HG02943 (cell line): Measurements from ENCODE around the gene ABHD1.

ENCODE experiments used
- ATAC-seq: cut with Tn5 transposase; IDR thresholded peaks from one replicate; pipeline ENCODE4 v1.9.1; 2021; ENCODE audit warnings: mild to moderate bottlenecking, low read depth, moderate library complexity; ENCODE audit not compliant: unreplicated experiment

ABHD1 gene

GRCh38 chr2:27134781-27135477 lies 11.3 kb downstream of the ABHD1 start:
- no peak for ATAC-seq

GRCh38 chr2:27135478-27135955 lies 11.9 kb downstream of the ABHD1 start:
- ATAC-seq, result no peak

GRCh38 chr2:27136751-27137150 lies 13.1 kb downstream of the ABHD1 start:
- ATAC-seq, result no peak

- no peak for ATAC-seq
Measured at GRCh38 chr2:27137322-27137935, 13.8 kb downstream of the ABHD1 start.

- no peak for ATAC-seq
Measured at GRCh38 chr2:27138111-27138510, 14.5 kb downstream of the ABHD1 start.

GRCh38 chr2:27139310-27139709 lies 15.7 kb downstream of the ABHD1 start, which contains the start of gene PRR30:
Gene PRR30 (minus strand): TSS chr2:27139410. CDS start chr2:27138329, 1,081 bp downstream.
- no peak for ATAC-seq

- ATAC-seq, result no peak
Measured at GRCh38 chr2:27143285-27143684, 19.7 kb downstream of the ABHD1 start.

- no peak for ATAC-seq
Measured at GRCh38 chr2:27145682-27146081, 22.1 kb downstream of the ABHD1 start.

- ATAC-seq, result no peak
Measured at GRCh38 chr2:27147935-27148334, 24.3 kb downstream of the ABHD1 start.

GRCh38 chr2:27148801-27149439 lies 25.3 kb downstream of the ABHD1 start, which contains the start of gene TCF23:
Gene TCF23 (plus strand): TSS chr2:27149004. CDS start chr2:27149134, 130 bp downstream.
- no peak for ATAC-seq

GRCh38 chr2:27149570-27150405 lies 26.2 kb downstream of the ABHD1 start:
- no peak for ATAC-seq

GRCh38 chr2:27150639-27151230 lies 27.1 kb downstream of the ABHD1 start:
- no peak for ATAC-seq

GRCh38 chr2:27152102-27152795 lies 28.6 kb downstream of the ABHD1 start:
- ATAC-seq, result no peak

GRCh38 chr2:27152796-27153464 lies 29.3 kb downstream of the ABHD1 start:
- no peak for ATAC-seq

- ATAC-seq, result no peak
Measured at GRCh38 chr2:27154488-27154887, 30.9 kb downstream of the ABHD1 start.

GRCh38 chr2:27155069-27155520 lies 31.5 kb downstream of the ABHD1 start:
- ATAC-seq, result no peak

GRCh38 chr2:27158468-27158867 lies 34.9 kb downstream of the ABHD1 start:
- no peak for ATAC-seq

GRCh38 chr2:27159271-27159670 lies 35.7 kb downstream of the ABHD1 start:
- no peak for ATAC-seq

GRCh38 chr2:27160191-27160590 lies 36.6 kb downstream of the ABHD1 start:
- no peak for ATAC-seq
